Keratinocyte (primary cell): ENCODE data around the gene USHBP1. TPM values are rescaled to one million over a fixed set of nuclear protein-coding genes. Genes with fewer than 3 reads are reported as not detected.

ENCODE experiments used
- DNase-seq: peaks from one replicate; pipeline ENCODE4 v3.0.0-alpha.2; 2011; ENCODE audit warnings: low read depth, missing footprints, low spot score
- FAIRE-seq: peaks from 2 replicates; lab custom pipeline; 2011; peaks lifted over from hg19 to GRCh38; lab: Jason Lieb, UNC
- H2AFZ ChIP-seq: 2 replicates; pipeline ENCODE4 v1.6.0; 2012; ENCODE audit warnings: low read length, control low read depth, inconsistent platforms; ENCODE audit not compliant: control insufficient read depth
- H3K27ac ChIP-seq: 2 replicates; pipeline ENCODE4 v1.5.1; 2011; ENCODE audit warnings: low read length; ENCODE audit not compliant: control insufficient read depth, insufficient read depth
- H3K27me3 ChIP-seq: 3 replicates; pipeline ENCODE4 v1.6.0; 2011; ENCODE audit warnings: low read length; ENCODE audit not compliant: control insufficient read depth, insufficient read depth; ENCODE audit errors: extremely low read depth
- H3K36me3 ChIP-seq, 2 experiments: 2 replicates in 1 of 2; 3 replicates in 1 of 2; pipeline ENCODE4 v1.5.1; 2011; ENCODE audit warnings: low read length in 2 of 2, mild to moderate bottlenecking in 1 of 2; ENCODE audit not compliant: control insufficient read depth in 2 of 2, insufficient read depth in 2 of 2; ENCODE audit errors: extremely low read depth in 1 of 2
- H3K4me1 ChIP-seq: 3 replicates; pipeline ENCODE4 v1.5.1; 2011; ENCODE audit warnings: low read length; ENCODE audit not compliant: control insufficient read depth, insufficient read depth; ENCODE audit errors: extremely low read depth
- H3K4me2 ChIP-seq: 3 replicates; pipeline ENCODE4 v1.6.0; 2011; ENCODE audit warnings: low read depth, low read length; ENCODE audit not compliant: control insufficient read depth, insufficient read depth; ENCODE audit errors: extremely low read depth
- H3K4me3 ChIP-seq, 3 experiments: fragments of 200-600 bp in 1 of 3; sonication (generic) in 1 of 3; 2 replicates in 2 of 3; 3 replicates in 1 of 3; pipeline ENCODE4 v1.5.1; 2011 to 2016; ENCODE audit warnings: low read length in 3 of 3, mild to moderate bottlenecking in 3 of 3, control low read depth in 2 of 3, inconsistent platforms in 1 of 3, low read depth in 1 of 3, mixed read lengths in 1 of 3, mixed run types in 1 of 3, moderate library complexity in 1 of 3; ENCODE audit not compliant: control insufficient read depth in 2 of 3, insufficient read depth in 2 of 3; ENCODE audit errors: extremely low read depth in 1 of 3
- H3K79me2 ChIP-seq: 2 replicates; pipeline ENCODE4 v1.6.0; 2012; ENCODE audit warnings: low read length; ENCODE audit not compliant: control insufficient read depth, insufficient read depth
- H3K9ac ChIP-seq: 3 replicates; pipeline ENCODE4 v1.6.0; 2011; ENCODE audit warnings: low read length; ENCODE audit not compliant: control insufficient read depth, insufficient read depth; ENCODE audit errors: extremely low read depth
- H3K9me1 ChIP-seq: 3 replicates; pipeline ENCODE4 v1.6.0; 2011; ENCODE audit warnings: low read length; ENCODE audit not compliant: control insufficient read depth, insufficient read depth; ENCODE audit errors: extremely low read depth
- H3K9me3 ChIP-seq: 2 replicates; pipeline ENCODE4 v1.5.1; 2012; ENCODE audit warnings: low read depth, low read length; ENCODE audit not compliant: control insufficient read depth
- H4K20me1 ChIP-seq: 3 replicates; pipeline ENCODE4 v1.6.0; 2011; ENCODE audit warnings: low read length; ENCODE audit not compliant: control insufficient read depth, insufficient read depth; ENCODE audit errors: extremely low read depth
- CTCF ChIP-seq, 3 experiments: IDR thresholded peaks in 1 of 3; conservative IDR thresholded peaks in 1 of 3; optimal IDR thresholded peaks in 1 of 3; 2 replicates in 2 of 3; 3 replicates in 1 of 3; pipeline versions ENCODE3 to v1.5.1; 2011; ENCODE audit warnings: low read length in 3 of 3, mild to moderate bottlenecking in 3 of 3, moderate library complexity in 2 of 3, control low read depth in 1 of 3, inconsistent platforms in 1 of 3; ENCODE audit not compliant: insufficient read depth in 2 of 3; ENCODE audit errors: extremely low read depth in 1 of 3
- EZH2 ChIP-seq: IDR thresholded peaks from one replicate; pipeline ENCODE4 v1.6.1; 2012; ENCODE audit warnings: inconsistent platforms, mild to moderate bottlenecking, low read length, moderate library complexity
- dilution Hi-C: fragments of 300-500 bp; cut with MboI; formaldehyde crosslinking; loops from one replicate; pipeline ENCODE4 v1.7.0; 2020; ENCODE audit warnings: low sequenced_read_pairs; ENCODE audit not compliant: extremely low pct_ligation_motif_present
- polyA plus RNA-seq, 5 experiments: library from polyadenylated mRNA; depleted of rRNA in 3 of 5; stranded (reverse) in 3 of 5; stranded (forward) in 1 of 5; unstranded in 1 of 5; fragments of >200 nt; gene quantifications; 1 replicate in 1 of 5; 2 replicates in 3 of 5; 3 replicates in 1 of 5; pipeline versions ENCODE4 v1.2.1 to v1.2.3, GENCODE V29; 2011 to 2012; ENCODE audit warnings: missing spikeins in 2 of 5, low read depth in 1 of 5, low replicate concordance in 1 of 5

Gene USHBP1
- polyA plus RNA-seq, 1 donor (not counting 4 experiments of a cell fraction or from before 2014, with no cell fraction given), result not detected

DNA sequence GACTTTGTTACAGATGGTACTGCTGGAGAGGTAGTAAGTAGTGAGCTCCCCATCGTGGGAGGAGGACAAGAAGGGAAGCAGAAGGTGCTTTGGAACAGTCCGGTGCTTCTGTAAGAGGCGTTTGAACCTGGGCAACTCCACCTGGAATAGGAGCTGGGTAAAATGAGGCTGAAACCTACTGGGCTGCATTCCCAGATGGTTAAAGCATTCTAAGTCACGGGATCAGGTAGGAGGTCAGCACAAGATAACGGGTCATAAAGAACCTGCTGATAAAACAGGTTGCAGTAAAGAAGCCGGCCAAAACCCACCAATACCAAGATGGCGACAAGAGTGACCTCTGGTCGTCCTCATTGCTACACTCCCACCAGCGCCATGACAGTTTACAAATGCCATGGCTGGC is 22.2 kb upstream of the USHBP1 start:
- no peak for DNase-seq
- Histone ChIP-seq H3K36me3 (peaks cover 0 to 2% of the 10 kb centered on the region in 2 experiments), H2AFZ (no peak overlapping the region), H3K4me2 (no peak overlapping the region), H3K9me3 (no peaks in the 10 kb centered on the region), H3K27me3 (no peaks in the 10 kb centered on the region), H3K9ac (no peak overlapping the region), H3K27ac (no peak overlapping the region), H4K20me1 (no peaks in the 10 kb centered on the region), H3K79me2 (no peaks in the 10 kb centered on the region), H3K4me1 (peaks cover 6% of the 10 kb centered on the region), H3K4me3 (no peak overlapping the region), H3K9me1 (no peaks in the 10 kb centered on the region)
- no peak for FAIRE-seq
- no peak for TF ChIP-seq CTCF (optimal IDR thresholded peaks at IDR 0.05 in 1 of 3, IDR thresholded peaks at IDR 0.05 in 1 of 3, conservative IDR thresholded peaks at IDR 0.05 in 1 of 3; ENCODE audit: extremely low read depth in 1 of 3, insufficient read depth in 2 of 3, low read length in 3 of 3)
- no peak for TF ChIP-seq EZH2
- dilution Hi-C loops, result no loop called here

DNA sequence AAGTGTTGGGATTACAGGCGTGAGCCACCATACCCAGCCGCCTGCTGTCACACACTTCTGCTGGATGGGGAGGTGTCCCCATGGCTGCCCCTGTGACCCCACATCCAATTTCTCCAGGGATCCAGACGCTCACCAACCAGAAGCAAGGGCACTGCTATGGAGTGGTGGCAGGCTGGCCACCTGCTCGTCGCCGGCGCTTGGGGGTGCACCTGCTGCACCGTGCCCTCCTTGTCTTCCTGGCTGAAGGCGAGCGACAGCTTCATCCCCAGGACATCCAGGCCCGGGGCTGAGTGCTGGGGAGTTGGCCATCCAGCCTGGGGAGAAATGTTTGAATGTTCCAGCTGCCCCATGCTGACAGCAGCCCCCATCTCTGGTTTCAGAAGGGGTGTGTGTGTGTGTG is 21.7 kb upstream of the USHBP1 start:
- peaks cover 6% of the 10 kb centered on the region for H3K4me1 ChIP-seq
- DNase-seq, result no peak
- no peaks in the 10 kb centered on the region for H4K20me1 ChIP-seq
- no peak overlapping the region for H3K4me2 ChIP-seq
- no peak overlapping the region for H2AFZ ChIP-seq
- no peak overlapping the region for H3K4me3 ChIP-seq
- no peaks in the 10 kb centered on the region for H3K9me3 ChIP-seq
- peaks cover 0 to 1% of the 10 kb centered on the region in 2 experiments for H3K36me3 ChIP-seq
- no peaks in the 10 kb centered on the region for H3K79me2 ChIP-seq
- FAIRE-seq, result no peak
- H3K27ac ChIP-seq, result no peak overlapping the region
- no peak overlapping the region for H3K9ac ChIP-seq
- dilution Hi-C loops, result no loop called here
- H3K27me3 ChIP-seq, result no peaks in the 10 kb centered on the region
- H3K9me1 ChIP-seq, result no peaks in the 10 kb centered on the region
- no peak for TF ChIP-seq CTCF (optimal IDR thresholded peaks at IDR 0.05 in 1 of 3, IDR thresholded peaks at IDR 0.05 in 1 of 3, conservative IDR thresholded peaks at IDR 0.05 in 1 of 3; ENCODE audit: extremely low read depth in 1 of 3, insufficient read depth in 2 of 3, low read length in 3 of 3)
- no peak for TF ChIP-seq EZH2
